HCT116 (cell line): ENCODE measurements around the gene SLC35F3. TPM values are rescaled to one million over a fixed set of nuclear protein-coding genes. Genes with fewer than 3 reads are reported as not detected.
A peak's percentile ranks its signal among the peaks of the same experiment; 100 is the strongest.

Experiments
- ATAC-seq: fragments of 200-7000 bp; cut with Tn5 transposase; 2 replicates; pipeline ENCODE4 v1.9.1; 2020; ENCODE audit warnings: mild to moderate bottlenecking, moderate library complexity
- BruUV-seq: library from RNA; stranded (reverse); fragments of 400-500 nt; replicated peaks from 2 replicates; lab custom pipeline; 2021; lab: Mats Ljungman, UMichigan
- CTCF ChIA-PET: fragments of 300-600 bp; sonication (Branson Sonifier 250); formaldehyde crosslinking; loops from one replicate; lab custom pipeline; 2021; ENCODE audit warnings: antibody characterized with exemption; lab: Charles Lee
- POLR2A ChIA-PET: fragments of 300-600, 350-600 bp; sonication (Branson Sonifier 250); formaldehyde crosslinking; loops from one replicate; lab custom pipeline; 2021; ENCODE audit warnings: antibody characterized with exemption; lab: Charles Lee
- RAD21 ChIA-PET, 2 experiments: fragments of 300-600 bp; sonication (Branson Sonifier 250); formaldehyde crosslinking; loops; one replicate each; lab custom pipeline; 2023; ENCODE audit warnings: low total read pairs in 2 of 2; ENCODE audit not compliant: uncharacterized antibody in 2 of 2, unreplicated experiment in 2 of 2, low non-redundant PET in 1 of 2; lab: Charles Lee
- DNase-seq: peaks from one replicate; pipeline ENCODE4 v3.0.0-alpha.2; 2010; ENCODE audit warnings: low read depth, low spot score
- H2AFZ ChIP-seq: fragments of 200-600 bp; shearing (Covaris generic), sonication (generic); 2 replicates; pipeline ENCODE4 v1.6.1; 2017; ENCODE audit warnings: low read depth, mixed run types, mixed read lengths, antibody characterized with exemption, low read length; ENCODE audit not compliant: poor library complexity, severe bottlenecking
- H3K27ac ChIP-seq: 2 replicates; pipeline ENCODE4 v1.5.1; 2012; ENCODE audit warnings: low read depth, low read length
- H3K27me3 ChIP-seq: fragments of 200-600 bp; sonication (generic); 2 replicates; pipeline ENCODE4 v1.6.1; 2016; ENCODE audit warnings: mixed run types, low read length, mixed read lengths; ENCODE audit not compliant: insufficient read depth
- H3K36me3 ChIP-seq, 2 experiments: fragments of 200-500 bp in 1 of 2; fragments of 200-600 bp in 1 of 2; sonication (Bioruptor generic) in 1 of 2; sonication (generic) in 1 of 2; 2 replicates each; pipeline versions ENCODE4 v1.5.1 to v1.6.1; 2014 to 2016; ENCODE audit warnings: low read length in 2 of 2, inconsistent platforms in 1 of 2, mixed read lengths in 1 of 2, mixed run types in 1 of 2; ENCODE audit not compliant: insufficient read depth in 2 of 2, control insufficient read depth in 1 of 2
- H3K4me1 ChIP-seq, 2 experiments: fragments of 200-600 bp in 1 of 2; sonication (generic) in 1 of 2; 2 replicates each; pipeline versions ENCODE4 v1.5.1 to v1.6.1; 2012 to 2017; ENCODE audit warnings: low read length in 2 of 2, inconsistent platforms in 1 of 2, mild to moderate bottlenecking in 1 of 2, mixed read lengths in 1 of 2, mixed run types in 1 of 2, moderate library complexity in 1 of 2; ENCODE audit not compliant: insufficient read depth in 2 of 2, control insufficient read depth in 1 of 2
- H3K4me2 ChIP-seq: fragments of 200-600 bp; sonication (generic); 2 replicates; pipeline ENCODE4 v1.6.1; 2017; ENCODE audit warnings: mixed run types, low read length, mixed read lengths
- H3K4me3 ChIP-seq, 2 experiments: fragments of 200-600 bp in 1 of 2; sonication (generic) in 1 of 2; replicated peaks in 1 of 2; 2 replicates each; pipeline ENCODE4 v1.5.1; 2011 to 2016; ENCODE audit warnings: low read length in 2 of 2, control low read depth in 1 of 2, low read depth in 1 of 2, mild to moderate bottlenecking in 1 of 2, mixed read lengths in 1 of 2, mixed run types in 1 of 2
- H3K79me2 ChIP-seq: fragments of 200-600 bp; sonication (generic); 2 replicates; pipeline ENCODE4 v1.6.1; 2017; ENCODE audit warnings: mild to moderate bottlenecking, mixed run types, low read length, moderate library complexity, mixed read lengths; ENCODE audit not compliant: insufficient read depth
- H3K9ac ChIP-seq: fragments of 200-600 bp; sonication (generic); 2 replicates; pipeline ENCODE4 v1.6.1; 2016; ENCODE audit warnings: low read length, mixed read lengths
- H3K9me2 ChIP-seq: fragments of 200-600 bp; sonication (generic), shearing (Covaris generic); 2 replicates; pipeline ENCODE4 v1.6.1; 2017; ENCODE audit warnings: mixed run types, mild to moderate bottlenecking, moderate library complexity; ENCODE audit not compliant: insufficient read depth
- H3K9me3 ChIP-seq, 2 experiments: fragments of 200-500 bp in 1 of 2; fragments of 200-600 bp in 1 of 2; sonication (Bioruptor generic) in 1 of 2; sonication (generic) in 1 of 2; 2 replicates each; pipeline ENCODE4 v1.6.1; 2014 to 2017; ENCODE audit warnings: low read length in 2 of 2, mixed read lengths in 2 of 2, inconsistent platforms in 1 of 2, low read depth in 1 of 2, mild to moderate bottlenecking in 1 of 2, mixed run types in 1 of 2, moderate library complexity in 1 of 2; ENCODE audit not compliant: control insufficient read depth in 1 of 2, insufficient read depth in 1 of 2
- H4K20me1 ChIP-seq: fragments of 200-600 bp; sonication (generic), shearing (Covaris generic); 2 replicates; pipeline ENCODE4 v1.6.1; 2017; ENCODE audit warnings: mixed run types, mild to moderate bottlenecking, moderate library complexity; ENCODE audit not compliant: insufficient read depth
- CBX3 ChIP-seq: IDR thresholded peaks from 2 replicates; pipeline ENCODE4 v1.6.1; 2012; ENCODE audit warnings: low read depth
- CEBPB ChIP-seq: IDR thresholded peaks from 2 replicates; pipeline ENCODE4 v1.6.1; 2012; ENCODE audit warnings: low read depth
- EGR1 ChIP-seq: IDR thresholded peaks from 2 replicates; pipeline ENCODE4 v1.6.1; 2012; ENCODE audit warnings: low read depth
- ELF1 ChIP-seq: IDR thresholded peaks from 2 replicates; pipeline ENCODE4 v1.6.1; 2012; ENCODE audit warnings: low read depth, borderline replicate concordance
- EZH2 ChIP-seq: fragments of 200-600 bp; sonication (generic); IDR thresholded peaks from 2 replicates; pipeline ENCODE4 v1.6.1; 2017; ENCODE audit warnings: antibody characterized with exemption, mixed run types
- EZH2phosphoT487 ChIP-seq: fragments of 200-600 bp; IDR thresholded peaks from 2 replicates; pipeline ENCODE4 v1.6.1; 2018; ENCODE audit warnings: antibody characterized with exemption, borderline replicate concordance
- FOSL1 ChIP-seq: IDR thresholded peaks from 2 replicates; pipeline ENCODE4 v1.6.1; 2012; ENCODE audit warnings: low read depth
- JUND ChIP-seq: IDR thresholded peaks from 2 replicates; pipeline ENCODE4 v1.6.1; 2012
- POLR2A ChIP-seq: IDR thresholded peaks from 2 replicates; pipeline ENCODE4 v1.7.0; 2011; ENCODE audit warnings: borderline replicate concordance; ENCODE audit not compliant: insufficient read depth, insufficient read length; ENCODE audit errors: extremely low read depth
- POLR2AphosphoS5 ChIP-seq: IDR thresholded peaks from 2 replicates; pipeline ENCODE4 v1.6.1; 2011; ENCODE audit warnings: mild to moderate bottlenecking, low read depth, low read length, moderate library complexity
- RAD21 ChIP-seq: IDR thresholded peaks from 2 replicates; pipeline ENCODE4 v1.6.1; 2012; ENCODE audit warnings: low read depth, mild to moderate bottlenecking
- SIN3A ChIP-seq: IDR thresholded peaks from 2 replicates; pipeline ENCODE4 v1.6.1; 2012; ENCODE audit warnings: low read depth
- SP1 ChIP-seq: IDR thresholded peaks from 2 replicates; pipeline ENCODE4 v1.6.1; 2012; ENCODE audit warnings: low read depth
- SRF ChIP-seq: IDR thresholded peaks from 2 replicates; pipeline ENCODE4 v1.6.1; 2012; ENCODE audit warnings: low read depth
- TCF7L2 ChIP-seq: IDR thresholded peaks from 2 replicates; pipeline ENCODE4 v1.7.0; 2011; ENCODE audit warnings: borderline replicate concordance, inconsistent platforms; ENCODE audit not compliant: insufficient read depth, insufficient read length; ENCODE audit errors: extremely low read depth
- YY1 ChIP-seq: IDR thresholded peaks from 2 replicates; pipeline ENCODE4 v1.6.1; 2011; ENCODE audit warnings: low read length, low read depth, moderate library complexity, mild to moderate bottlenecking; ENCODE audit not compliant: insufficient replicate concordance; ENCODE audit errors: extremely low read depth
- ZFX ChIP-seq: fragments of 450-650 bp; IDR thresholded peaks from 2 replicates; pipeline ENCODE4 v1.6.1; 2017
- ZNF274 ChIP-seq: fragments of 200-500 bp; sonication (Bioruptor generic); IDR thresholded peaks from 2 replicates; pipeline ENCODE4 v1.6.1; 2014; ENCODE audit warnings: mild to moderate bottlenecking, low read depth, low read length, inconsistent platforms
- intact Hi-C: fragments of 100-400 bp; cut with micrococcal nuclease; formaldehyde crosslinking; loops from 2 replicates; pipeline ENCODE4 v1.10.0; 2022
- total RNA-seq: library from RNA; stranded (reverse); gene quantifications from one replicate; pipeline ENCODE4 v1.2.1, GENCODE V29; 2021; ENCODE audit not compliant: unreplicated experiment
- TF ChIP-seq, protein P1 (sequence below): IDR thresholded peaks from 2 replicates; pipeline ENCODE4 v1.6.1; 2011; ENCODE audit warnings: mild to moderate bottlenecking, low read length, moderate library complexity; ENCODE audit not compliant: insufficient replicate concordance; ENCODE audit errors: extremely low read depth
- TF ChIP-seq, protein P2 (sequence below): IDR thresholded peaks from 2 replicates; pipeline ENCODE4 v1.6.1; 2012
- TF ChIP-seq, protein P3 (sequence below): IDR thresholded peaks from 2 replicates; pipeline ENCODE4 v1.6.1; 2012
- TF ChIP-seq, protein P4 (sequence below), 3 experiments: fragments of 200-600 bp in 1 of 3; sonication (generic) in 1 of 3; IDR thresholded peaks in 2 of 3; conservative IDR thresholded peaks in 1 of 3; 2 replicates each; pipeline ENCODE4 v1.5.1; 2012 to 2017; ENCODE audit warnings: low read depth in 2 of 3, low read length in 2 of 3, antibody characterized with exemption in 1 of 3, borderline replicate concordance in 1 of 3, control low read depth in 1 of 3, mild to moderate bottlenecking in 1 of 3, mixed read lengths in 1 of 3, mixed run types in 1 of 3, moderate library complexity in 1 of 3; ENCODE audit not compliant: insufficient read depth in 1 of 3

Gene SLC35F3
- total RNA-seq, 1 experiment from 2014 or later, result 6.4 TPM

DNA sequence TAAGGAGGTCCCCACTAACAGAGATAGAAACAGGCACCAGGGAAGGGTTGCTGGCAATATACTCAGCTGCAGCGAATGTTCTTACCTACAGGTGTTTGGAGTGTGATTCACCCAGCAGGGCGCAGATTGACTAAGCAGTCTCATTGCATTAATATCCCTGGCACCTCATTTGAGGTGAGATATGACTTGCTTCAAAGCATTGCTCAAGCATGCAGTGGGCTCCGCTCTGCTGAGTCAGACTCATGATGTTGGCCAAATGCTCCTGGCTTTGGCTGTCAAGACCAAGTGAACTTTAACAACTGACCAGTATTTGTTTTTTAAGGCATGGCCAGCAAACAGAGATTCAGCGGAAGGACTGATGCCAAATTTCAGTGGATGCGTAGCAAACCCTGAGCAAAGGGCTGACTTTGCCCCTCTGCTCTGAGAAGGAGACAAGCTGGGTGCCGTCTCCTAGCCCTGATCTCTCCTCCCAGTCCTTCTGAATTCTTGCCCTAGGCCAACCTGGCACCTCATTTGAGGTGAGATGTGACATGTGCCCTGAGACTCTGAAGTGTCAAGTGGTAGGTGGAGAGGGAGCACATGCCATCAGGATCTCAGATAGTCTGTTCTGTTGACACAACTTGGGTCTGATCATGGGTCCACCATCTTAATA is 281.7 kb downstream of the SLC35F3 start:
- ChIA-PET CTCF (no interaction called here), POLR2A (no interaction called here), RAD21 (no interaction called here)
- BruUV-seq, result no TSS peak
- no peak overlapping the region; the same call in 1 of the 2 replicates for H3K27ac ChIP-seq
- peaks cover 6% of the 10 kb centered on the region; the same call in 1 of the 2 replicates for H4K20me1 ChIP-seq
- no peak overlapping the region for H3K9ac ChIP-seq
- intact Hi-C loops, result no loop called here
- no peak overlapping the region for H3K4me3 ChIP-seq
- DNase-seq, result peak; percentile 92
- H2AFZ ChIP-seq, result no peak overlapping the region
- H3K4me1 ChIP-seq, result peaks cover 20 to 34% of the 10 kb centered on the region in 2 experiments
- TF ChIP-seq, protein P1, sequence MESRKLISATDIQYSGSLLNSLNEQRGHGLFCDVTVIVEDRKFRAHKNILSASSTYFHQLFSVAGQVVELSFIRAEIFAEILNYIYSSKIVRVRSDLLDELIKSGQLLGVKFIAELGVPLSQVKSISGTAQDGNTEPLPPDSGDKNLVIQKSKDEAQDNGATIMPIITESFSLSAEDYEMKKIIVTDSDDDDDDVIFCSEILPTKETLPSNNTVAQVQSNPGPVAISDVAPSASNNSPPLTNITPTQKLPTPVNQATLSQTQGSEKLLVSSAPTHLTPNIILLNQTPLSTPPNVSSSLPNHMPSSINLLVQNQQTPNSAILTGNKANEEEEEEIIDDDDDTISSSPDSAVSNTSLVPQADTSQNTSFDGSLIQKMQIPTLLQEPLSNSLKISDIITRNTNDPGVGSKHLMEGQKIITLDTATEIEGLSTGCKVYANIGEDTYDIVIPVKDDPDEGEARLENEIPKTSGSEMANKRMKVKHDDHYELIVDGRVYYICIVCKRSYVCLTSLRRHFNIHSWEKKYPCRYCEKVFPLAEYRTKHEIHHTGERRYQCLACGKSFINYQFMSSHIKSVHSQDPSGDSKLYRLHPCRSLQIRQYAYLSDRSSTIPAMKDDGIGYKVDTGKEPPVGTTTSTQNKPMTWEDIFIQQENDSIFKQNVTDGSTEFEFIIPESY, result no peak
- no peak for TF ChIP-seq ZFX
- TF ChIP-seq, protein P2, sequence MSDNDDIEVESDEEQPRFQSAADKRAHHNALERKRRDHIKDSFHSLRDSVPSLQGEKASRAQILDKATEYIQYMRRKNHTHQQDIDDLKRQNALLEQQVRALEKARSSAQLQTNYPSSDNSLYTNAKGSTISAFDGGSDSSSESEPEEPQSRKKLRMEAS, result peak; percentile 93
- TF ChIP-seq EZH2, result no peak
- no peak for TF ChIP-seq YY1
- TF ChIP-seq CBX3, result peak; percentile 97
- TF ChIP-seq EZH2phosphoT487, result no peak
- TF ChIP-seq POLR2A, result no peak
- TF ChIP-seq, protein P3, sequence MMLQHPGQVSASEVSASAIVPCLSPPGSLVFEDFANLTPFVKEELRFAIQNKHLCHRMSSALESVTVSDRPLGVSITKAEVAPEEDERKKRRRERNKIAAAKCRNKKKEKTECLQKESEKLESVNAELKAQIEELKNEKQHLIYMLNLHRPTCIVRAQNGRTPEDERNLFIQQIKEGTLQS, result no peak
- peak; percentile 97 for TF ChIP-seq JUND
- TF ChIP-seq ZNF274, result no peak
- TF ChIP-seq SP1, result peak; percentile 87
- TF ChIP-seq ELF1, result no peak
- peak; percentile 79 for TF ChIP-seq TCF7L2
- no peak for TF ChIP-seq EGR1
- TF ChIP-seq POLR2AphosphoS5, result peak; percentile 49; the same call in 1 of the 2 replicates
- TF ChIP-seq SRF, result peak; percentile 76
- peak; percentile 94 for TF ChIP-seq CEBPB
- TF ChIP-seq SIN3A, result peak; percentile 94
- 0 out of 2 replicates have a peak, but pooled peaks have one; percentile 16 for TF ChIP-seq RAD21
- TF ChIP-seq, protein P4, sequence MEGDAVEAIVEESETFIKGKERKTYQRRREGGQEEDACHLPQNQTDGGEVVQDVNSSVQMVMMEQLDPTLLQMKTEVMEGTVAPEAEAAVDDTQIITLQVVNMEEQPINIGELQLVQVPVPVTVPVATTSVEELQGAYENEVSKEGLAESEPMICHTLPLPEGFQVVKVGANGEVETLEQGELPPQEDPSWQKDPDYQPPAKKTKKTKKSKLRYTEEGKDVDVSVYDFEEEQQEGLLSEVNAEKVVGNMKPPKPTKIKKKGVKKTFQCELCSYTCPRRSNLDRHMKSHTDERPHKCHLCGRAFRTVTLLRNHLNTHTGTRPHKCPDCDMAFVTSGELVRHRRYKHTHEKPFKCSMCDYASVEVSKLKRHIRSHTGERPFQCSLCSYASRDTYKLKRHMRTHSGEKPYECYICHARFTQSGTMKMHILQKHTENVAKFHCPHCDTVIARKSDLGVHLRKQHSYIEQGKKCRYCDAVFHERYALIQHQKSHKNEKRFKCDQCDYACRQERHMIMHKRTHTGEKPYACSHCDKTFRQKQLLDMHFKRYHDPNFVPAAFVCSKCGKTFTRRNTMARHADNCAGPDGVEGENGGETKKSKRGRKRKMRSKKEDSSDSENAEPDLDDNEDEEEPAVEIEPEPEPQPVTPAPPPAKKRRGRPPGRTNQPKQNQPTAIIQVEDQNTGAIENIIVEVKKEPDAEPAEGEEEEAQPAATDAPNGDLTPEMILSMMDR (IDR thresholded peaks at IDR 0.05 in 2 of 3, conservative IDR thresholded peaks at IDR 0.05 in 1 of 3; ENCODE audit: borderline replicate concordance in 1 of 3, insufficient read depth in 1 of 3, low read depth in 2 of 3, low read length in 2 of 3), result no peak
- peak; percentile 95 for TF ChIP-seq FOSL1
- TF ChIP-seq, all 23 proteins: peak for 11
- H3K4me2 ChIP-seq, result peak overlapping the region; percentile 62
- no peaks in the 10 kb centered on the region for H3K27me3 ChIP-seq
- peak; percentile 95 for ATAC-seq
- no peaks in the 10 kb centered on the region for H3K79me2 ChIP-seq
- no peaks in the 10 kb centered on the region for H3K36me3 ChIP-seq
- no peaks in the 10 kb centered on the region for H3K9me3 ChIP-seq
- H3K9me2 ChIP-seq, result no peaks in the 10 kb centered on the region
